GM20431 (cell line): Measurements from ENCODE around the gene MTO1.
"Not testable (repeated sequence)": the region's sequence is repeated elsewhere in the genome, so short reads cannot be mapped to it uniquely, and the experiment has no call there.

ENCODE experiments used
- in situ Hi-C: fragments of 300-500 bp; cut with MseI, MboI; formaldehyde crosslinking; loops from one replicate; pipeline ENCODE4 v1.15.0; 2020; ENCODE audit warnings: low sequenced_read_pairs; ENCODE audit not compliant: unreplicated experiment

MTO1 gene

DNA sequence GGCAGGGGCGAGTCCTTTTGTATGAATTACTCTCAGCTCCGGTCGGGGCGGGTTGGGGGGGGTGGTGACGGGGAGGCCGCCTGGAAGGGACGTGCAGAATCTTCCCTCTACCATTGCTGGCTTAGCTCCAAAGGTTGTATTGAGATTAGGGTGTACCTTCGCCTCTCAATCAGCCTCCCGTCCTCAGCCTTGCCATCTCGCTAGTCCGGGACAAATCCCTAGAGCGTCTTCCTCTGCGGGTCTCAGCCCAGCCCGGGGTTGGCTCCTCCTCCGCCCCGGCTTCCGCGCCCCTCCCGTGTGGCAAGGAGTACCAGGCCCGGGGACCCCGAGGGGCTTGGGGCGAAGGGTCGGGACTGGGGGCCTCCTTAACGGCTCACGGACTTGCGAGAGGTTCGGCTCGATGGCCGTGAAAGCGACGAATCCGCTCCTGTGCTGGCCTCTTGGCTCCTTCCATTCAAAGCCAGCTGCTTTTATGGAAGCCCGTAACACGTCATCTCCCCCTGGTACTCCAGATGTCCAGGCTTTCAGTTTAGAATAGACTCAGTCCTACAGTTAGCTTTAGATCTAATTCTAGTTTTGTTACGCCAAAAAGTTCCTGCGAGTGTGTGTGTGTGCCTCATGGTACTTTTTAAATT lies 59.9 kb downstream of the MTO1 start:
- in situ Hi-C loops = loop anchor here (25.0 kb wide), 1 partner anchor 91 kb away; no protein-coding TSS in a partner anchor

DNA sequence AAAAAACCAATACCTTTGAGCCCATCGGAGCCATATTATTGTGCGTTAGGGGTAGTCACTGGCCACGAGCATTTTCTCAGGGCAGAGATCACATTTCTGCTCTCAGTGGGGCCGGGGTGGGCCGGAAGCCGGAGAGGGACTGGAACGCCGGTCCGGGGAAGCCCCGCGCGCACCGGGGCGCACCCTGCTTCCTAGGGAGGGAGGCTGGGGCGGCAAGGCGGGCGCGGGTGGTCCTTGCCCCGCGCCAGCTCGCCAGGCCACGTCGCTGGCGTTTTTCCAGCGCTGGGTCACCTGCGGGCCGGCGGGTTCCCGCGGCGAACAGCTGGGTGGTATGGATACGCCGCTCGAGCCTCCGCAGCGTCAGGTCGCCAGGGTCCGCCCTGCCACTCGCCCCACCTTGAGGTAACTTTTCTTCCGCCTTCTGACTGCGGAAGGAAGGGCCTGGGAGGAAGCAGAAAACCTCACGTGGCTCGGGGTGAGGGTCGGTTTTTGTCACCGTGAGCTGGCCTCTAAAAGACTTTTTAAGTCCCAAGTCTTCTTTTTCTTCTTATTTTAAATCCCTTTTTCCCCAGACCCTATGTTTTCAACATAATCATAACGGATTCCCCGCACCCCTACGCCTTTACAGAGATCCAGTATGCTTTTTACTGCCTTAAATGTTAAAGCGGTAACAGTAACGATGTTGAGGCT lies 62.0 kb downstream of the MTO1 start:
- in situ Hi-C loops = loop anchor here (25.0 kb wide), 1 partner anchor 89 kb away; no protein-coding TSS in a partner anchor

DNA sequence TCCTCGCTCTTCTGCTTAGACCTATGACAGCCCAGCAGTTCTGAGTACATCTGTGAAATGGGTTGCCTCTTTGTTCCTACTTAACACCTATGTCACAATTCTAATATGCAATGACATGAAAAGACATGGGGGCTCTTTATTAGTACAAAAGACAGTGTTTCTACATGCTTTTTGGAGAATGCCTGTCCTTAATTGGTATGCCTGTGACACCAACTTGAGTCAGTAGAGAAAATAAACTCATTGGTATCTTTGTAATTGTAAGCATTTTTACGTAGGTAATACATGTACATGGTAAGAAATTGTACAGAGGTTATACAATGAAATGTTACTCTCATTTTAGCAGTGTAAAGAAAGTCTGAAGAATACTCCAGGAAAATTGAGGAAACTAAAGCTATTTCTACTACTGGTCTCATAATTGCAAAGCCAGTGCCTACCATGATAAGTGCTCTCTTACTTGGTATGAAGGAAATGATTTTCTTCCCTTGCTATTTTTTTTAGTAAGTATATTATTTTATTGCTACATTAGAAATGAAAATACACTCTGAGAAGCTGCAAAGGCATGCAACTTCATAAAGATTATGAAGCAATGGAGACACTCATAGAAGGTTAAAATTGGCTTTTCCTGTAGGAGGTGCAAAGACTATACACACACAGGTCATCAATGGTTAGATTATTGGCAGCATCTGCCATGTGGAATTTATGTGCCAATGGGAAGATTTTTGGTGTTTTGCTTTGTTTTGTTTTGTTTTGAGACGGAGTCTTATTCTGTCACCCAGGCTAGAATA lies 64.2 kb downstream of the MTO1 start:
- in situ Hi-C loops = no loop called here

DNA sequence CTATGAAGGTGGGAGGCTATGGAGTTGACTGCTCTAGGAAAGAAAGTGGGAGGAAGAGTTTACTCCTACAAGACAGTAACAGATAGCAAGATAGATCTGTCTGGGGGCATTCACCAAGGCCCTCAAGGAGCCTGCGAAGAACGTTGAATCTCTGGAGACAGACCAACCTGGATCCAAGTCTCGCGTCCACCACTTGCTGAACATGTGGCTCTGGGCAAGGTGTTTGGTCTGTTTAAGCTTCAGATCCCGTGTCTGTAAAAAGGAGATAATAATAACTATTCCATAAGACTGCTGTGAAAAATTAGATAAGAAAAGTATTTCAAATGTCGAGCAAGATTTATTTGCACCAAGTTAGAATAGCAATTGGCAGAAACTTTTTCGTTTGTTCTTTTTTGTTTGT lies 67.4 kb downstream of the MTO1 start:
- in situ Hi-C loops = no loop called here

DNA sequence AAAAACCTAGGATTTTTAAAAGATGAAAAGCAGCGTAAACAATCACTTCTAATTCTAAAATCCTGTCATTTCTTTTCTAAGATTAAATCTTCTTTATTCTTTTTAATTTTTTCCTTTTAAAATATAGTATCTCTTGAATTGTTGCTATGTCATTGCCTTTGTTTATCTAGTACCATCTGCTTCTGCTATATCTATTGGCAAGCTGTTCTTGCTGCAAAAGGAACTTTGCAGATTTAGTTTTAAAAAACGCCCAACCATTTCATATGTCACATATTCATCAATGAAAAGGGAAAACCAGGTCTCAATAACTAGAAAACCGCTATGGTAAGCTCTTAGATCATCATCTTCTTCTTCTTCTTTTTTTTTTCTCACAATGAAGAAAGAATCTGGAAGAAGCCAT lies 70.8 kb downstream of the MTO1 start:
- in situ Hi-C loops = no loop called here

DNA sequence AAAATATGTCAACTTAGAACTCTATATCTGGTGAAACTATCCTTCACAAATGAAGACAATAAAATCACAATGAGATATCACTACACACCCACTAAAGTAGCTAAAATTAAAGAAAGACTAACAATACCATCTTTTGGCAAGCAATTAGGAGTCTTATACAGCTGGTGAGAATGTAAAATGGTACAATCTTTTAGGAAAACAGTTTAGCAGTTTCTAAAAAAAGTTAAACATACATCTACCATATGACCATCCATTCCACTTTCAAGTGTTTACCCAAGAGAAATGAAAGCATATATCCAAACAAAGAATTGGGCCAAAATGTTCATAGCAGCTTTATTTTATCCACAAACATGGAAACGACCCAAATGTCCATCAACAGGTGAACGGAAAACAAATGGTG lies 73.1 kb downstream of the MTO1 start:
- in situ Hi-C loops = no loop called here

DNA sequence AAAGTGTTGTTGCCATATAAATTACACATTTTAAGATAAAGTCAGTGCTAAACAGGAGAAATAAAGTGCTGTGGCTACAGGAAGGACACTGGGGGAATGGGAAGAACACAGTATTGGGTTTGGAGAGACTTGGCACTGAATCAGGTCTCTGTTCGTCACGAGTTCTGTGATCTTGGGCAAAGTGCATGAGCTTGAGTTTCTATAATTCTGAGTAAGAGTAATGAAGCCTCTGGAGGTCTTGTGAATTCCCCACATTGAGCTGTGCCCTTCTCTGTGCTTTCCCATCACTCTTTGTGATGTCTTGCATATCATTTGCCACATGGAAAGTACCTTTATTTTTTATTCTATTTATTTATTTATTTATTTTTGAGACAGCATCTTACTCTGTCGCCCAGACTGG lies 76.1 kb downstream of the MTO1 start:
- in situ Hi-C loops = no loop called here

DNA sequence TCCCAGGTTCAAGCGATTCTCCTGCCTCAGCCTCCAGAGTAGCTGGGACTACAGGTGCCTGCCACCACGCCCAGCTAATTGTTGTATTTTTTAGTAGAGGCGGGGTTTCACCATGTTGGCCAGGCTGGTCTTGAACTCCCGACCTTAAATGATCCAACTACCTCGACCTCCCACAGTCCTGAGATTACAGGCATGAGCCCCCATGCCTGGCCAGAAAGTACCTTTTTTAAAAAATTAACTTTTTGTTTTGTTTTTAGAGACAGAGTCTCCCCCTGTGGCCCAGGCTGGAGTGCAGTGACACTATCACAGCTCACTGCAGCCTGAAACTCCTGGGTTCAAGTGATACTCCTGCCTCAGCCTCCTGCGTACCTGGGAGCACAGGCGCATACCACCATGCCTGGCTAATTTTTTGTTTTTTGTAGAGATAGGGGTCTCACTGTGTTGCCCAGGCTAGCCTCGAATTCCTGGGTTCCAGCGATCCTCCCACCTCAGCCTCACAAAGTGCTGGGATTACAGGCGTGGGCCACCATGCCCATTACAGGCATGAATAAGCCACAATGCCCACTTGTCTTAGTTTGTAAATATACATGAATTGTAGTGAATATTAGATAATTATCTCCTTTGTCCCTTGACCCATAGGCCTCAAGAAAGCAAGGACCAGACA lies 76.7 kb downstream of the MTO1 start:
- in situ Hi-C loops = no loop called here

DNA sequence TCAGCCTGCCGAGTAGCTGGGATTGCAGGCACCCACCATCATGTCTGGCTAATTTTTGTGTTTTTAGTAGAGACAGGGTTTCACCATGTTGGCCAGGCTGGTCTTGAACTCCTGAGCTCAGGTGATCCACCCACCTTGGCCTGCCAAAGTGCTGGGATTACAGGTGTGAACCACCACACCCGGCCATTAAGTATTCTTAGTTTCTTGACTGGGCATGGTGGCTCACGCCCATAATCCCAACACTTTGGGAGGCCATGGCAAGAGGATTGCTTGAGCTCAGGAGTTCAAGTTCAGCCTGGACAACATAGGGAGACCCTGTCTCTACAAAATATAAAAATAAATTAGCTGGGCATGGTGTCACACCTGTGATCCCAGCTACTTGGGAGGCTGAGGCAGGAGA lies 80.9 kb downstream of the MTO1 start:
- in situ Hi-C loops = not testable (repeated sequence)

DNA sequence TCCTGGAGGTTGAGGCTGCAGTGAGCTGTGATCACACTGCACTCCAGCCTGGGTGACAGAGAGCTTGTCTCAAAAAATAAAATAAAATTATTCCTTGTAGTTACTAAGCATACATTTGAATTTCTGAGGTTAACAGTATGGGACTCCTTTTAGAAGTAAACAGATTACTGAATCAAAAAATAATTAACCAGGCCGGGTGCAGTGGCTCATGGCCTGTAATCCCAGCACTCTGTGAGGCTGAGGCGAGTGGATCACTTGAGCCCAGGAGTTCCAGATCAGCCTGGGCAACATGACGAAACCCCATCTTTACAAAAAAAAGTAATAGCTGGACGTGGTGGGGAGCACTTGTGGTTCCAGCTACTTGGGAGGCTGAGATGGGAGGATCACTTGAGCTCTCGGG lies 81.4 kb downstream of the MTO1 start:
- in situ Hi-C loops = no loop called here

DNA sequence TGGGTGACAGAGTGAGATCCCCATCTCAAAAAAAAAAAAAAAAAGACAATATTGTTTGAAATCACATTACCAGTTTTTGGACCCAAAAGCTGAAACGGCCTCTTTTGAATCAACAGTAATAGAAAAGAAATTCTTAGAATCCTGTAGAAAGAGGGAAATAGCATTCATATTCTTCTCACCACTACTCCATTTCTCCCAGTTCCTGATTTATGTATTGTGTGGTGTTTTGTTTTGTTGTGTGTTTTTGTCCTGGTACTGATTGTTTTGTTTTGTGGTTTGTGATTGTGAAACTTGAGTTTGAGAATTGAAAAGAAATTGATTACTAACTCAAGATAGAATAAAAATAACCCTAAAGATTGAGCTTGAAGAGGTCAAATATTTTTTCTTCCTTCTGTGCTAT lies 85.5 kb downstream of the MTO1 start:
- in situ Hi-C loops = no loop called here

DNA sequence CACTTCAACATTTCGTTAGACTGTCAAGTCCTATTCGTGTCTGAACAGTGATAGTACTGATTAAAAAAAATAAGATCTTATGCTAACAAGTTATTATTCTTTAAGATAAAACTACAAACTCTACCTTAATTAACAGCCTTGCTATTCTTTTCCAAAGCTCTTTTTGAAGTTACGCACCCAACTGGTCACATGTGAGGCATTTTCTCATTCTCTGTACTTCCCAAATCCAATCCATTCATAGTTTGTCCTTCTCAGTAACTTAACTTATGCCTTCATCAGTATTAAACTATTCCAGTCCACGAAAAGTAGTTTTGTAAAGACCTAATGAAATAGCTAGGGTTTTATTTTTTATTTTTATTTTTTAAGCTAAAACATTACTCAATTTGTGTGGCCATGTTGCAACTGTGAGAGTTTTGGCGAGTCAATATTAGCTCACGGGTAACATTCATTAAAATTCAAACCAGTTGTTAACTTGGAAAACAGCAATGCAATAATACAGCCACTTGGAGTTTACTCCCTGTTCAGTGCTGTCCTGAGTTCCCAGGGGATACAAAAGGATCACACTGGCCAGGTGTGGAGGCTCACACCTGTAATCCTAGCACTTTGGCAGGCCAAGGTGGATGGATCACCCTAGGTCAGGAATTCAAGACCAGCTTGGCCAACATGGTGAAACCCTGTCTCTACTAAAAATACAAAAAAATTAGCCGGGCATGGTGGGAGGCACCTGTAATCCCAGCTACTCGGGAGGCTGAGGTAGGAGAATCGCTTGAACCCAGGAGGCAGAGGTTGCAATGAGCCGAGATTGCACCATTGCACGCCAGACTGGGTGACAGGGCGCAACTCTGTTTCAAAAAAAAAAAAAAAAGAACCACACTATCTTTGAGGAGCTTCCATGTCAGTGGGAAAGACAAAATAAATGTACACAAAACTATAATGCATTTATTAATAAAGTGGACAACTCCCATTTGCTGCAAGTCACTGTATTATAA lies 87.2 kb downstream of the MTO1 start:
- in situ Hi-C loops = no loop called here

DNA sequence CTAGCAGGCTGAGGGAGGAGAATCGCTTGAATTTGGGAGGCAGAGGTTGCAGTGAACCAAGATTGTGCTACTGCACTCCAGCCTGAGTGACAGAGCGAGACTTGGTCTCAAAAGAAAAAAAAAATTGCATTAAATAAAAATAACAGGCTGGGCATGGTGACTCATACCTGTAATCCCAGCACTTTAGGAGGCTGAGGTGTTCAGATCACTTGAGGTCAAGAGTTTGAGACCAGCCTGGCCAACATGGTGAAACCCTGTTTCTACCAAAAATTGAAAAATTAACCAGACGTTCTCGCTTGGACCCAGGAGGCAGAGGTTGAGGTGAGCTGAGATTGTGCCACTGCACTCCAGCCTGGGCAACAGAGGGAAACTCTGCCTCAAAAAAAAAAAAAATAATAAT lies 89.6 kb downstream of the MTO1 start:
- in situ Hi-C loops = not testable (repeated sequence)

DNA sequence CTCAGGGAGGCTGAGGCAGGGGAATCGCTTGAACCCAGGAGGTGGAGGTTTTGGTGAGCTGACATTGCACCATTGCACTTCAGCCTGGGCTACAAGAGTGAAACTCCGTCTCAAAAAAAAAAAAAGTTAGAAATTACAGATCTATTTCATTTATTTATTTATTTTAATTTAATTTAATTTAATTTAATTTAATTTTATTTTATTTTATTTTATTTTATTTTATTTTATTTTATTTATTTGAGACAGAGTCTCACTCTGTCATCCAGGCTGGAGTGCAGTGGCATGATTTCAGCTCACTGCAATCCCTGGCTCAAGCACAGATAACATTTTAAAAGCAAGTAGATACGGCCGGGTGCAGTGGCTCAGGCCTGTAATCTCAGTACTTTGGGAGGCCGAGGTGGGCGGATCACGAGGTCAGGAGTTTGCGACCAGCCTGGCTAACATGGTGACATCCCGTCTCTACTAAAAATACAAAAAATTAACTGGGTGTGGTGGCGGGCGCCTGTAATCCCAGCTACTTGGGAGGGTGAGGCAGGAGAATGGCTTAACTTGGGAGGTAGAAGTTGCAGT lies 93.9 kb downstream of the MTO1 start:
- in situ Hi-C loops = not testable (repeated sequence)

DNA sequence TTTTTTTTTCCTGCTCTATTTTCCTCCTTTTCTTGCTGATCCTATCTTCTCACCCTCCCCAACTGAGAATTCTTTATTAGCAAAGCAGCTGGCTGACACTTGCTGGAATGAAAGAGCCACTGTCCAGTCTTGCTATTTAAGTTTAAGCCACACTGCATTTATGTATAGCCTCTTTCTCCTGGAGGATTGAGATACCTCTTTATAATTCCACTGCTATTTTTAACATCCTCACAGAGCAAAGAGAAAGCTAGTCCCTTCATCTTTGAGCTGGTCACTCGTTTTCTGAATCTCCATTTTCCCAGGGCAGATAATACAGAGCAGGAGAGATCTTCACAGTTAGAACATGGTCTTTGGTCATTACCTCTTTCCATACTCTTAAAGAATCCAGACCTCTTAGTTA lies 95.3 kb downstream of the MTO1 start:
- in situ Hi-C loops = no loop called here
